HEK293 (cell line): ENCODE data around the gene RCAN2.

Source experiments
- GLI4 ChIP-seq: fragments of 450-650 bp; formaldehyde crosslinking; IDR thresholded peaks from 2 replicates; pipeline ENCODE4 v1.5.1; 2016; ENCODE audit warnings: missing biosample characterization, missing genetic modification characterization
- GLIS1 ChIP-seq: fragments of 450-650 bp; formaldehyde crosslinking; IDR thresholded peaks from 2 replicates; pipeline ENCODE4 v1.5.1; 2016; ENCODE audit warnings: missing biosample characterization, missing genetic modification characterization
- ZFHX2 ChIP-seq: fragments of 450-650 bp; formaldehyde crosslinking; conservative IDR thresholded peaks from 2 replicates; pipeline ENCODE4 v1.5.1; 2016; ENCODE audit warnings: missing biosample characterization, missing genetic modification characterization
- ZNF510 ChIP-seq: fragments of 450-650 bp; formaldehyde crosslinking; IDR thresholded peaks from 2 replicates; pipeline ENCODE4 v1.5.1; 2018; ENCODE audit warnings: mild to moderate bottlenecking, missing genetic modification characterization, missing biosample characterization; ENCODE audit not compliant: insufficient replicate concordance

- TF ChIP-seq GLIS1 (tag by site-specific recombination) (no peak), GLI4 (tag by site-specific recombination) (no peak), ZNF510 (tag by site-specific recombination) (no peak), ZFHX2 (tag by site-specific recombination) (no peak)
Observed at GRCh38 chr6:46215213-46215612, 276.0 kb downstream of the RCAN2 start.
